IPS-11a (cell line): Measurements from ENCODE around the gene SCRN2.

ENCODE experiments used
- H3K4me3 ChIP-seq: one replicate; pipeline ENCODE4 v1.5.1; 2013; ENCODE audit warnings: low read depth, low read length, control low read depth

The SCRN2 gene

GRCh38 chr17:47847341-47848197 is 6.5 kb upstream of the SCRN2 start:
- peak overlapping the region; percentile 35 for H3K4me3 ChIP-seq

GRCh38 chr17:47846716-47847340 is 5.8 kb upstream of the SCRN2 start:
- no peak overlapping the region for H3K4me3 ChIP-seq

GRCh38 chr17:47845716-47846075 is 4.6 kb upstream of the SCRN2 start:
- no peak overlapping the region for H3K4me3 ChIP-seq

- H3K4me3 ChIP-seq: no peak overlapping the region
These were observed 4.0 kb upstream of the SCRN2 start for GRCh38 chr17:47844814-47845715.

GRCh38 chr17:47844227-47844626 is 3.2 kb upstream of the SCRN2 start:
- H3K4me3 ChIP-seq: no peak overlapping the region

GRCh38 chr17:47843391-47843730 is 2.3 kb upstream of the SCRN2 start:
- H3K4me3 ChIP-seq: no peak overlapping the region

- no peak overlapping the region for H3K4me3 ChIP-seq
These were observed 617 bp upstream of the SCRN2 start for GRCh38 chr17:47841488-47842291.

- peak overlapping the region; percentile 76 for H3K4me3 ChIP-seq
These were observed 902 bp downstream of the SCRN2 start for GRCh38 chr17:47840001-47840741.

- H3K4me3 ChIP-seq: no peak overlapping the region
These were observed 2.0 kb downstream of the SCRN2 start for GRCh38 chr17:47839071-47839470.

- no peak overlapping the region for H3K4me3 ChIP-seq
These were observed 2.4 kb downstream of the SCRN2 start for GRCh38 chr17:47838636-47839035.

- H3K4me3 ChIP-seq: no peak overlapping the region
These were observed 3.6 kb downstream of the SCRN2 start for GRCh38 chr17:47837401-47838039.

- H3K4me3 ChIP-seq: no peak overlapping the region
These were observed 4.5 kb downstream of the SCRN2 start for GRCh38 chr17:47836601-47837000.

GRCh38 chr17:47834756-47835155 is 6.3 kb downstream of the SCRN2 start:
- no peak overlapping the region for H3K4me3 ChIP-seq

- no peak overlapping the region for H3K4me3 ChIP-seq
These were observed 9.1 kb downstream of the SCRN2 start for GRCh38 chr17:47831934-47832327.

- H3K4me3 ChIP-seq: peak within 1 kb of the TSS; percentile 97
These were observed 9.8 kb downstream of the SCRN2 start, which contains the start of the genes LRRC46 and MRPL10 for GRCh38 chr17:47831003-47831933. LRRC46 (plus strand) TSS chr17:47831670; CDS start chr17:47831990, 320 bp downstream. MRPL10 (minus strand) TSS chr17:47831541; CDS start chr17:47831511, 30 bp downstream.

GRCh38 chr17:47830396-47831002 is 10.6 kb downstream of the SCRN2 start:
- H3K4me3 ChIP-seq: peak overlapping the region; percentile 97

- H3K4me3 ChIP-seq: no peak overlapping the region
These were observed 11.2 kb downstream of the SCRN2 start for GRCh38 chr17:47829870-47830269.

GRCh38 chr17:47823519-47823918 is 17.6 kb downstream of the SCRN2 start:
- H3K4me3 ChIP-seq: no peak overlapping the region
